Smooth muscle cell of the coronary artery (primary cell): Measurements from ENCODE around the gene SERTAD3. TPM values are rescaled to one million over a fixed set of nuclear protein-coding genes. Genes with fewer than 3 reads are reported as not detected.

ENCODE experiments used
- total RNA-seq: library from RNA; depleted of rRNA; stranded (reverse); fragments of >200 nt; gene quantifications from 2 replicates; pipeline ENCODE4 v1.2.3, GENCODE V29; 2014; ENCODE audit warnings: low replicate concordance

The SERTAD3 gene
- total RNA-seq, result 11.2 and 21.9 TPM in 2 replicates

GRCh38 chr19:40444000-40444824 lies at the start of gene SERTAD3:
Gene SERTAD3 (minus strand): TSS chr19:40444335. CDS start chr19:40442080, 2,255 bp downstream.

GRCh38 chr19:40466985-40467734 lies 23.0 kb upstream of the SERTAD3 start, which contains the start of gene SPTBN4:
Gene SPTBN4 (plus strand): TSS chr19:40467001. CDS start chr19:40472622, 5,621 bp downstream.

GRCh38 chr19:40465557-40466218 lies 21.6 kb upstream of the SERTAD3 start, which contains the start of gene BLVRB:
Gene BLVRB (minus strand): TSS chr19:40465745. CDS start chr19:40465688, 57 bp downstream.

GRCh38 chr19:40425450-40426287 lies 18.5 kb downstream of the SERTAD3 start, which contains the start of gene SERTAD1:
Gene SERTAD1 (minus strand): TSS chr19:40425992. CDS start chr19:40423546, 2,446 bp downstream.

GRCh38 chr19:40413291-40413845 lies 30.8 kb downstream of the SERTAD3 start, which contains the start of gene PRX:
Gene PRX (minus strand): TSS chr19:40413378. CDS start chr19:40407932, 5,446 bp downstream.

Other genes with a start within 250 kb of the SERTAD3 start
- gene TTC9B, start 226.0 kb downstream of the SERTAD3 start, total RNA-seq, result not detected in 2 replicates
- 0.08 and 0.12 TPM in 2 replicates for gene CCNP, start 217.6 kb downstream of the SERTAD3 start, total RNA-seq
- gene AKT2, start 159.0 kb downstream of the SERTAD3 start, total RNA-seq, result 58.4 and 64.4 TPM in 2 replicates
- gene C19orf47, start 95.9 kb downstream of the SERTAD3 start, total RNA-seq, result 4.6 and 6.9 TPM in 2 replicates
- 139 and 177 TPM in 2 replicates for gene PLD3, start 95.6 kb downstream of the SERTAD3 start, total RNA-seq
- under 0.01 and 0.08 TPM in 2 replicates for gene HIPK4, start 54.2 kb downstream of the SERTAD3 start, total RNA-seq
- gene PRX, start 31.0 kb downstream of the SERTAD3 start, total RNA-seq, result 0.90 and 1.3 TPM in 2 replicates
- 13.0 and 21.5 TPM in 2 replicates for gene SERTAD1, start 18.3 kb downstream of the SERTAD3 start, total RNA-seq
- 146 and 191 TPM in 2 replicates for gene BLVRB, start 21.4 kb upstream of the SERTAD3 start, total RNA-seq
- gene SPTBN4, start 22.7 kb upstream of the SERTAD3 start, total RNA-seq, result 1.2 and 7.8 TPM in 2 replicates
- gene SHKBP1, start 132.5 kb upstream of the SERTAD3 start, total RNA-seq, result 12.5 and 19.6 TPM in 2 replicates
- gene LTBP4, start 157.0 kb upstream of the SERTAD3 start, total RNA-seq, result 24.8 and 25.6 TPM in 2 replicates
- 21.6 and 31.6 TPM in 2 replicates for gene NUMBL, start 246.3 kb upstream of the SERTAD3 start, total RNA-seq